H9 (cell line): ENCODE results near the gene PRAF2. TPM values are rescaled to one million over a fixed set of nuclear protein-coding genes. Genes with fewer than 3 reads are reported as not detected.

Experiments used
- DNase-seq: peaks from one replicate; pipeline ENCODE4 v3.0.0-alpha.2; 2017
- H2AFZ ChIP-seq: one replicate; pipeline ENCODE4 v1.6.1; 2013; ENCODE audit warnings: mild to moderate bottlenecking, low read length, control low read depth, moderate library complexity
- H2AK5ac ChIP-seq: 2 replicates; pipeline ENCODE4 v1.6.1; 2013; ENCODE audit warnings: low read length, control low read depth, mixed read lengths; ENCODE audit not compliant: insufficient read length
- H2BK120ac ChIP-seq: one replicate; pipeline ENCODE4 v1.6.1; 2013; ENCODE audit warnings: low read depth, mild to moderate bottlenecking, low read length, control low read depth, inconsistent platforms; ENCODE audit not compliant: poor library complexity, severe bottlenecking
- H2BK12ac ChIP-seq: 2 replicates; pipeline ENCODE4 v1.6.1; 2013; ENCODE audit warnings: low read length, control low read depth, mixed read lengths, low read depth; ENCODE audit not compliant: insufficient read length
- H2BK15ac ChIP-seq: 2 replicates; pipeline ENCODE4 v1.6.1; 2013; ENCODE audit warnings: low read depth, low read length, control low read depth
- H2BK20ac ChIP-seq: one replicate; pipeline ENCODE4 v1.6.1; 2013; ENCODE audit warnings: low read depth, mild to moderate bottlenecking, low read length, control low read depth, inconsistent platforms; ENCODE audit not compliant: poor library complexity, severe bottlenecking
- H2BK5ac ChIP-seq: 2 replicates; pipeline ENCODE4 v1.6.1; 2013; ENCODE audit warnings: low read length, control low read depth, mixed read lengths; ENCODE audit not compliant: insufficient read length
- H3K14ac ChIP-seq: 2 replicates; pipeline ENCODE4 v1.6.1; 2013; ENCODE audit warnings: low read length, control low read depth; ENCODE audit not compliant: insufficient read depth
- H3K18ac ChIP-seq: 2 replicates; pipeline ENCODE4 v1.6.1; 2013; ENCODE audit warnings: low read depth, mild to moderate bottlenecking, mixed read lengths, low read length, control low read depth; ENCODE audit not compliant: insufficient read length
- H3K23ac ChIP-seq: 2 replicates; pipeline ENCODE4 v1.6.1; 2013; ENCODE audit warnings: low read length, control low read depth, mixed read lengths, low read depth; ENCODE audit not compliant: insufficient read length
- H3K23me2 ChIP-seq: 2 replicates; pipeline ENCODE4 v1.6.1; 2013; ENCODE audit warnings: low read depth, mild to moderate bottlenecking, mixed read lengths, low read length, control low read depth; ENCODE audit not compliant: insufficient read length, poor library complexity, severe bottlenecking
- H3K27ac ChIP-seq: 2 replicates; pipeline ENCODE4 v1.5.1; 2013; ENCODE audit warnings: low read length, control low read depth, mixed read lengths, low read depth; ENCODE audit not compliant: insufficient read length
- H3K27me3 ChIP-seq: 2 replicates; pipeline ENCODE4 v1.6.1; 2013; ENCODE audit warnings: low read length, control low read depth, inconsistent platforms; ENCODE audit not compliant: insufficient read depth
- H3K4ac ChIP-seq: 2 replicates; pipeline ENCODE4 v1.6.1; 2013; ENCODE audit warnings: low read depth, mild to moderate bottlenecking, control low read depth, inconsistent platforms, low read length, moderate library complexity
- H3K4me1 ChIP-seq: 2 replicates; pipeline ENCODE4 v1.6.1; 2013; ENCODE audit warnings: low read length, control low read depth, inconsistent platforms; ENCODE audit not compliant: insufficient read depth
- H3K4me2 ChIP-seq: 2 replicates; pipeline ENCODE4 v1.6.1; 2013; ENCODE audit warnings: low read length, control low read depth, mixed read lengths; ENCODE audit not compliant: insufficient read length, insufficient read depth
- H3K56ac ChIP-seq: 2 replicates; pipeline ENCODE4 v1.6.1; 2013; ENCODE audit warnings: low read depth, mild to moderate bottlenecking, mixed read lengths, low read length, control low read depth; ENCODE audit not compliant: insufficient read length
- H3K79me1 ChIP-seq: 2 replicates; pipeline ENCODE4 v1.6.1; 2013; ENCODE audit warnings: low read depth, mild to moderate bottlenecking, moderate library complexity, low read length, control low read depth, inconsistent platforms; ENCODE audit not compliant: insufficient read depth, poor library complexity, severe bottlenecking
- H3K79me2 ChIP-seq: 2 replicates; pipeline ENCODE4 v1.6.1; 2013; ENCODE audit warnings: low read length, control low read depth, inconsistent platforms; ENCODE audit not compliant: insufficient read depth
- H3K9ac ChIP-seq: 2 replicates; pipeline ENCODE4 v1.6.1; 2013; ENCODE audit warnings: low read length, control low read depth, mixed read lengths; ENCODE audit not compliant: insufficient read length; ENCODE audit errors: extremely low read depth
- H3K9me3 ChIP-seq: one replicate; pipeline ENCODE4 v1.6.1; 2013; ENCODE audit warnings: low read depth, low read length, inconsistent platforms; ENCODE audit not compliant: control insufficient read depth
- H3T11ph ChIP-seq: one replicate; pipeline ENCODE4 v1.6.1; 2013; ENCODE audit warnings: mild to moderate bottlenecking, low read length, control low read depth, inconsistent platforms
- H4K20me1 ChIP-seq: one replicate; pipeline ENCODE4 v1.6.1; 2013; ENCODE audit not compliant: control insufficient read depth, insufficient read length, insufficient read depth
- H4K5ac ChIP-seq: 2 replicates; pipeline ENCODE4 v1.6.1; 2013; ENCODE audit warnings: low read depth, mild to moderate bottlenecking, mixed read lengths, low read length, control low read depth; ENCODE audit not compliant: insufficient read length
- H4K8ac ChIP-seq: replicated peaks from 2 replicates; pipeline ENCODE4 v1.6.1; 2013; ENCODE audit warnings: low read length, control low read depth, mixed read lengths, low read depth; ENCODE audit not compliant: insufficient read length
- H4K91ac ChIP-seq: 2 replicates; pipeline ENCODE4 v1.6.1; 2013; ENCODE audit warnings: low read depth, mild to moderate bottlenecking, moderate library complexity, mixed read lengths, low read length, control low read depth; ENCODE audit not compliant: insufficient read length
- H3K27ac Mint-ChIP-seq, 3 experiments: 2 replicates in 2 of 3; 3 replicates in 1 of 3; pipeline ENCODE4 v1.8.0; 2020 to 2021; ENCODE audit warnings: mixed read lengths in 3 of 3, mild to moderate bottlenecking in 1 of 3, moderate library complexity in 1 of 3
- H3K27me3 Mint-ChIP-seq: 2 replicates; pipeline ENCODE4 v1.8.0; 2021; ENCODE audit warnings: low read depth, mild to moderate bottlenecking, moderate library complexity, mixed read lengths
- H3K36me3 Mint-ChIP-seq, 3 experiments: 2 replicates in 2 of 3; 3 replicates in 1 of 3; pipeline ENCODE4 v1.8.0; 2020 to 2021; ENCODE audit warnings: low read depth in 3 of 3, mixed read lengths in 3 of 3; ENCODE audit not compliant: insufficient read depth in 1 of 3
- H3K4me1 Mint-ChIP-seq, 2 experiments: 2 replicates each; pipeline ENCODE4 v1.8.0; 2020; ENCODE audit warnings: mixed read lengths in 2 of 2
- H3K4me3 Mint-ChIP-seq, 2 experiments: 2 replicates in 1 of 2; 3 replicates in 1 of 2; pipeline ENCODE4 v1.8.0; 2020 to 2021; ENCODE audit warnings: mild to moderate bottlenecking in 2 of 2, mixed read lengths in 2 of 2, moderate library complexity in 1 of 2
- H3K9me3 Mint-ChIP-seq, 2 experiments: 2 replicates in 1 of 2; 3 replicates in 1 of 2; pipeline ENCODE4 v1.8.0; 2020; ENCODE audit warnings: mild to moderate bottlenecking in 2 of 2, mixed read lengths in 2 of 2, moderate library complexity in 1 of 2
- CTCF ChIP-seq: fragments of 200-600 bp; sonication (generic); conservative IDR thresholded peaks from 3 replicates; pipeline ENCODE4 v1.8.0; 2021; ENCODE audit warnings: antibody characterized with exemption, mild to moderate bottlenecking
- WGBS: extraction: QIAGEN DNeasy Blood & Tissue Kit; methylation state at CpG from one replicate; pipeline ENCODE4 v1.1.7; 2013; ENCODE audit warnings: missing lambda C conversion rate, low lambda C conversion rate, mixed read lengths; ENCODE audit not compliant: insufficient read length; ENCODE audit errors: extremely low coverage; 5-methylcytosine and 5-hydroxymethylcytosine counted together
- total RNA-seq: library from RNA; stranded (reverse); gene quantifications from 2 replicates; pipeline ENCODE4 v1.2.1, GENCODE V29; 2021

The PRAF2 gene
- total RNA-seq, 1 experiment from 2014 or later = 13.4 TPM

- Mint-ChIP-seq H3K4me1 (peaks cover 15 to 20% of the 10 kb centered on the region in 2 experiments; a peak in 3 of 4 replicates), H3K27ac (peak within 1 kb of the TSS in 2 of 3 experiments; percentile 77 to 88; a peak in 4 of 7 replicates), H3K9me3 (peaks cover 78 to 93% of the 10 kb centered on the region in 2 experiments), H3K4me3 (peak within 1 kb of the TSS; percentile 74 to 78), H3K36me3 (peaks cover 22 to 41% (median 24%) of the 10 kb centered on the region in 3 experiments), H3K27me3 (0 out of 2 replicates have a peak, but pooled peaks cover 1% of the 10 kb centered on the region)
- TF ChIP-seq CTCF = no peak
- Histone ChIP-seq H3K79me1 (peaks cover 2% of the 10 kb centered on the region), H3K4me1 (no peaks in the 10 kb centered on the region; the same call in 1 of the 2 replicates), H2AFZ (no peak within 1 kb of the TSS), H2BK12ac (no peak within 1 kb of the TSS), H3K9ac (peak within 1 kb of the TSS; percentile 59), H4K8ac (no peak within 1 kb of the TSS), H3K27ac (no peak within 1 kb of the TSS), H4K20me1 (no peaks in the 10 kb centered on the region), H3K9me3 (no peaks in the 10 kb centered on the region), H3T11ph (no peak within 1 kb of the TSS), H2AK5ac (no peak within 1 kb of the TSS), H3K79me2 (peaks cover 9% of the 10 kb centered on the region), H3K4me2 (peak within 1 kb of the TSS; percentile 87), H3K14ac (no peak within 1 kb of the TSS; the same call in 1 of the 2 replicates), H2BK5ac (no peak within 1 kb of the TSS), H3K18ac (no peak within 1 kb of the TSS), H2BK20ac (no peak within 1 kb of the TSS), H3K56ac (no peak within 1 kb of the TSS), H3K23me2 (peaks cover 2% of the 10 kb centered on the region), H3K23ac (no peak within 1 kb of the TSS), H3K27me3 (no peaks in the 10 kb centered on the region), H2BK15ac (no peak within 1 kb of the TSS), H2BK120ac (no peak within 1 kb of the TSS), H4K91ac (no peak within 1 kb of the TSS), H4K5ac (no peak within 1 kb of the TSS), H3K4ac (no peak within 1 kb of the TSS)
- WGBS = no CpG with 5 or more reads among the region's 5 CpGs
- peak; percentile 68 for DNase-seq
Observed at GRCh38 chrX:49058794-49059193, 15.0 kb downstream of the PRAF2 start, which contains the start of gene CCDC120. TSS of gene CCDC120 (plus strand) at chrX:49058999. CDS start at chrX:49062042, 3,043 bp downstream.
